Left forelimb (tissue), 1 donor: Measurements from ENCODE around the gene CMTM1.
A peak's percentile ranks its signal among the peaks of the same experiment; 100 is the strongest.
"Not testable (repeated sequence)": the region's sequence is repeated elsewhere in the genome, so short reads cannot be mapped to it uniquely, and the experiment has no call there.

Experiments used
- DNase-seq: peaks from one replicate; pipeline ENCODE4 v3.0.0-alpha.2; 2018; ENCODE audit warnings: low spot score

The CMTM1 gene

DNA sequence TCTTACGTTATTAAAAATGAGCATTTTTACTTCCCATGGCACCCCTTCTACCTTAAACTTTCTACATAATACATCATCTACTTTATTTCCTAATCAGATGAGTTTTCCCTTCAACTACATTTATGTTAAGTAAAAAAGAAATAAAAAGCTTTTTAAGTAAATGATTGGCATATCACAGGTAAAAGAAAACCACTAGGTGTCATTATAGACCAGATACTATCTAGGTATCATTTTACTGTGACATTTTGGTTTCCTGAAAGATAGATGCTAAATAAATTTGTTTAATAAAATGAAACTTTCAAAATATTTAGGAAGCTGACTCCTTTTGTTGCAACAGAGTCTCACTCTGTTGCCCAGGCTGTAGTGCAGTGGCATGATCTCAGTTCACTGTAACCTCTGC, 3.8 kb upstream of the CMTM1 start:
- no peak for DNase-seq

DNA sequence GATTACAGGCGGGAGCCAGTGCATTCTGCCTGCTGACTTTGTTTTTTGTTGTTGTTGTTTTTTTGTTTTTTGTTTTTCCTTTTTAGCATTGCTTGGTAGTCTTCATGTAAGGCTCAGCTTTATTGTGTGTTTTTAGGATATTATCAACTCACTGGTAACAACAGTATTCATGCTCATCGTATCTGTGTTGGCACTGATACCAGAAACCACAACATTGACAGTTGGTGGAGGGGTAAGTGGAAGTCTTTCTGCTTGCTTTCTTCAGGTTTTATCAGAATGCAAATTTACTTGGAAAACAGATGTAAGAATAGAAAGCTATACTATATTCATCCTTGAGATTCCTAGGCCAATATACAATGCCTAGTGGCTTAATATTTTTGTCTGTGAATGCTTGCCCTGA, 3.3 kb upstream of the CMTM1 start:
- no peak for DNase-seq

DNA sequence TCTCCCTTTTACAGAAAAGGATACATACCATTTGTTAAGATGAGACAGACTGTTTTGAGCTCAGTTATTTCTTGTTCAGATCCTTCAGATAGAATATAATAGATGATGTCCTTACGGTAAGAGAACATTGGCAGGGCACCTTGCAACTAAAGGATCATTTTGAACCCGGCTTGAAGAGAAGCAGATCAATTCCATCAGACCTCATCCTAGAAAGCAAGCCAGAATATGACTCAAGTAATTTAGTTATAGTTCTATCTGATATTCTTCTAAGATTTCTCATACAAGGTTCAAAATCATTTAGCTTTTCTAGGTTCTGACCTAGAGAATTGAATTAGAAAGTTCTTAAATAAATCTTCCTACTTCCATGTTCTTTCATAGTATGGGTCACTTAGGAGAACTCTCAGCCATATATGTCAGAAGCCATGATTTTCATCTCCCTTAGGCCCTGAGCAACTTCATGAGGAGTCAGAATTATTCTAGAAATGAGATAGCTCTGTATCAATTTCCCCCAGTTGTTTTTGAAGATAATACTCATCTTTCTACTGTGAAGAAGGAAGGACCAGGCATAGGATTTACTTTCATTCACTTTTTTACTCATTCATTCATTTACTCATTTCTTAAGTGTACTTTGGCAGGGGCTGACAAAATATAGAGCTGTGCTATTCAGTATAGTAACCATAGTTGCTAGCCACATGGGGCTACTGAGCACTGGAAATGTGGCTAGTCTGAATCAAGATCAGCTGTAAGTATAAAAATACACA, 2.5 kb upstream of the CMTM1 start:
- no peak for DNase-seq

DNA sequence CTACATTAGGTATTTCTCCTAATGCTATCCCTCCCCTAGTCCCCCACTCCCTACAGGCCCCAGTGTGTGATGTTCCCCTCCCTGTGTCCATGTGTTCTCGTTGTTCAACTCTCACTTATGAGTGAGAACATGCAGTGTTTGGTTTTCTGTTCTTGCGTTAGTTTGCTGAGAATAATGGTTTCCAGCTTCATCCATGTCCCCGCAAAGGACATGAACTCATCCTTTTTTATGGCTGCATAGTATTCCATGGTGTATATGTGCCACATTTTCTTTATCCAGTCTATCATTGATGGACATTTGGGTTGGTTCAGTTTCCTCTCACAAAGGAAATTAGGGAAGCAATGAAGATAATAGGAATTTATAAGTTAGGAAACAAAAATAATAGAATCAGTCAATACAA, 1.0 kb downstream of the CMTM1 start:
- DNase-seq, result not testable (repeated sequence)

DNA sequence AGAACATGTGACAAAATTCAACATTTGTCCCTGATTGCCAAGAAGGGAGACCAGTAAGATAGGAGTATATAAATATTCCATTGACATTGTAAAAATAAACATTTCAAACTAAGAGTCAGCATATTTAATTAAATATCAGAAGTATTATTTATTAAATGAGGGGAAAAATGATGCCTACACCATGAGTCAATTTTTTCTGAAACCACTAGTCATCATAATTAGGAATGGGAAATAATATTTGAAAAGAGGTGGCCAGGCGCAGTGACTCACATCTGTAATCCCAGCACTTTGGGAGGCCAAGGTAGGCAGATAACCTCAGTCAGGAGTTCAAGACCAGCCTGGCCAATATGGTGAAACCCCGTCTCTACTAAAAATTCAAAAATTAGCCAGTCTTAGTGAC, 2.1 kb downstream of the CMTM1 start:
- DNase-seq, result no peak

DNA sequence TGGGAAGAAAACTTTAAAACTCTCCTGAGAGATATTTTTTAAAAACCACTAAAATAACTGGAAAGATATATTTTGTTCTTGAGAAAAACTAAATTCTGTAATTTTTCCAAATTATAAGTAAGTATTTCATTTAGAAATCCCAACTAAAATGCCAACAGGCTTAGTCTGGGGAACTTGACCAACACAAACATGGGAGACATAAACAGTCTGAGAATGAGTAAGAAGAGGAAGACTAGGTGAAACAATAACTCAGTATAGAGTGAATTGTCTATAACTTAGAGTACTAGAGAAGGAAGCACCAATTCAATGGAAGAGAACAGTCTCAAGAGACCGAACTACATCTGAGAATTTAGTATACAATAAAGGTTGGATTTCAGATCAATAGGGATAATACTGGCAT, 2.9 kb downstream of the CMTM1 start:
- no peak for DNase-seq

DNA sequence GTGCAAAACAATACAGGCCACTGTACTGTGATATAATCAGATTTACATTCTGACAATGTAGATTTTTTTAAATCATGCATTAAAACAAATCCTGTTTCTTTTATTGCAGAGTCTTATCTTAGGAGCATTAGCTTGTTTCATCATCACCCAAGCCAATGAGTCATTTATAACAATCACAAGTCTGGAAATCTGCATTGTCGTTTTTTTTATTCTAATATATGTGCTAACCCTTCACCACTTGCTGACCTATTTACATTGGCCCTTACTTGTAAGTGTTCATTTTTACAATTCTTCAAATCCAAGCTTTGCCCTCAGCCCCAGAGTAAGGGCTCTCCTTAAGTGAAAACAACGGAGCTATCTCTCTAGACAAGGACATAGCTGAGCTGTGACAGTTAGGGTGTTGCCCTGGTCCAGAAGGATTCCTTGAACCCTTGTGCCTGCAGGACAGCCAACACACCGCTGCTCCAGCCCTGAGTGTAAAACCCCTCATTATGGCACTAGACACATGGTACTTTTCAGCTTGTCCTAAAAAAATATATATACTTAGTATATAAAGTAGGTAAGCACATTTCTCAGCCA, 3.7 kb downstream of the CMTM1 start:
- no peak for DNase-seq

DNA sequence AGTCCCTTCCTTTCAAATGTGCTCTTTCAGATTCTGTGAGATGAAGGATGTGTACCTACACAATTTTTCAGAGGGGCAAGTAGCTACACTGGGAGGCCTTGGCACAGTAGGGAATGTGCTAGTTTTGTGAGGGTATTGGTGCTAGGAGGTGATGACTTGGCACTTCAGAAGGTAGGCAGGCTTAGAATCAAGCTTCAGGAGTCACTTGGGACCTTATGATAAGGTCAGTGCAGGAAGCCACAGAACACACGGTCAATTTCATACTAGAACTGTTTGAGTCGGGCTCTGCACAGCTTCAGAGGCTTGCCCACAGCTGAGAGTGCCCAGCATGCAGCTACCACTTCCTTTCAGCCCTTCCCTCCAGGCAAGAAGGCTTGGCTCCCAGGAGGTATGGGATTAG, 6.1 kb downstream of the CMTM1 start:
- no peak for DNase-seq

DNA sequence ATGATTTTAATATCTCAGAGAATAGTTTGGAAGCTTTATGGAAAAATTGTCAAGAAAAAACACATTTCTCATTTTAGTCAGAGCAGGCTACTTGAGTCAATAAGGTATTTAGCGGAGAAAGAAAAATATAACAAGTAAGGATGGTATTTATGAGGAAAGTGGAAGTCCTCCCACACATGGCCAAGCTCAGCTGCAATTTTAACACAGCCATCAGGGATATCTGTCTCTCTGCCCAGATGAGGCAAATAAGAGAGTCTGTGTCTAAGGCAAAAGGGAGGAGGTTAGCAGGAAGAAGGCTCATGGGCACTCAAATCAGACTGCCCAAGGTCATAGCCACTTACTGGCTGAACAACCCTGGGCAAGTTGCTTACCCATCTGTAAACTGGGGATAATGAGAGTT, 7.8 kb downstream of the CMTM1 start:
- DNase-seq, result no peak

DNA sequence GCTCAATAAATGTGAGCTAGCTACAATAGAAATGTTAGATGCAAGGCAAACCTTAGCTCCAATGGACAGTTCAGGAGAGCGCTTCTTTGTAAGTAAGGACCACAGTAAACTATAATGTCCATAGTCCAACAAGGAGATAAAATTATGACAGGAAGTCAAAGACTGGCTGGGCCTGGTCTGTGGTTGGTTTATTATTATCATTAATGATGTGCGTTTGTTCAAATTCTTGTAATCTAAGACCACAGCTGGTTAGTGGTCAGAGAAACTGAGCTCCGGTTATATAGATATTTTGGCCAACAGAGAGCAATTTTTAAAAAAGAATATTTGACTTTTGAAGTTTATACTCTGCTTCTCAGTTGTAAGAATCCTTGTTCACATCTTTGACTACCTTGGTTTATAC, 8.3 kb downstream of the CMTM1 start:
- DNase-seq, result no peak

DNA sequence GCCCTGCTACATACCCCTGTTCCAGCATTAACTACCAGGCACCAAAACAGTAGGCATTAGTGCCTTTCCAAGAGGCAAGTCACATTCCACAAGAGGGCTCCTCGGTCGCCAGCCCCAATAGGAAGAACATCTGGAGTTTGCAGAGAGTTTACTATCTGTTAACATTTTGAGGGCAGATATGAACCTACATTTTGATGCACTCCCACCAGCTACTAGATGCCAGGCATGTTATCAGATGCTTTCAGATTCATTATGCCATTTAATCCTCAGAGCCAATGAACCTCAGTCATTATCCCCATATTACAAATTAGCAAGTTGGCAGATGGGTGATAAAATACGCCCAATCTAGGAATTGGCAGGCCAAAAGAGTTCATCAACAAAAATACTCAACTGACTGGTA, 8.8 kb downstream of the CMTM1 start:
- DNase-seq, result no peak

DNA sequence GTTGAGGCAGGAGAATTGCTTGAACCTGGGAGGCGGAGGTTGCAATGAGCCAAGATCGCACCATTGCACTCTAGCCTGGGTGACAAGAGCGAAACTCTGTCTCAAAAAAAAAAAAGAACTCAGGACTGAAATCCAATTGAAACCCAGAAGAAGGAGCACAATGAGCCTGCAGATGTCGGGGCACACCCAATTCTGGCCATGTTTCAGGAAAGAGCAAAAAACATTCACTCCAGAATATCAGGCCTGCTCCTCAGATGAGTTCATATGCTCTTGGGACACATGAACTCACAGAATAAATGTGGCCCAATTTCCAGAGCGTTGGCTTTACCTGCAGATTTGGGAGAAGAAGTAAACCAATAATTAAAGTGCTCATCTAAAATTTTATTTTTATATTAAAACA, 10.1 kb downstream of the CMTM1 start:
- DNase-seq, result no peak

DNA sequence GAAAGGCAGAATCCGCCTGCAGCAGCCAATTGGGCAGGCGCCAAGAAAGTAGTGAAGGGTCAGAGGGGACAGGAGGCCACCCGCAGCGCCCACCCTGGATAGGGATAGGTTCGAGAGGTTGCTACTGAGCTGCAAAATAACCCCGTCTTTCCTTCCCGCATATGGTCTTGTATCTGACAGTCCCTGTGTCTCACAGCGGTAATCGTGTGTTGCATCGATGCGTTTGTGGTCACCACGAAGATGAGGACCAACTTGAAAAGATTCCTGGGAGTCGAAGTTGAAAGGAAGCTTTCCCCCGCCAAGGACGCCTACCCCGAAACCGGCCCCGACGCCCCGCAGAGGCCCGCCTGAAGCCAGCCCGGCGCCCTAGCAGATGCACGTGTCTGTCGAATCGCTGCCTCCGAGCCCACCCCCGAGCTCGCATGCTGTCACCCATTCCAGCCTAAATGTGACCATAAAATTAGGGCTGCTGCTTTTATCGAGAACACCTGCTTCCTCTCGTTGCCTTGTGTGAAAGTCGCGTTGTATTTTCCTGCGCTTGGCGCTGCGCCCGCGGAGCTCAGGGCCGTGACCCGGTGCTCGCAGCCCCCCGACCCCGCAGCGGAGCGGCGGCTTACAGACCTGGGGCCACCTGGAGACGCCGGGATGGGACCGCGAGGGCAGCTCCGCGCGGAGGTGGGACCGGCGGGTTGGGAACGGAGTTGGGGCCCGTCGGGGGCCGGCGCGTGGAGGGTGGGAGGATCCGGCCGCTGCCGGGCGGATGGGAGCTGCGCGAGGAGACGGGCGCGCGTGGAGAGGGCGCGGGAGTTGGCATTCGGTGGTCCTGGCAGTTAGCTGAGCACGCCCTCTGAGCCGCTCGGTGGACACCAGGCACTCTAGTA, 12.7 kb downstream of the CMTM1 start, which contains the start of gene CMTM2:
TSS of gene CMTM2 (plus strand) at position 813 of the 881 bp plus-strand sequence. CDS start 145 bp downstream, outside the sequence.
- DNase-seq, result peak; percentile 75

DNA sequence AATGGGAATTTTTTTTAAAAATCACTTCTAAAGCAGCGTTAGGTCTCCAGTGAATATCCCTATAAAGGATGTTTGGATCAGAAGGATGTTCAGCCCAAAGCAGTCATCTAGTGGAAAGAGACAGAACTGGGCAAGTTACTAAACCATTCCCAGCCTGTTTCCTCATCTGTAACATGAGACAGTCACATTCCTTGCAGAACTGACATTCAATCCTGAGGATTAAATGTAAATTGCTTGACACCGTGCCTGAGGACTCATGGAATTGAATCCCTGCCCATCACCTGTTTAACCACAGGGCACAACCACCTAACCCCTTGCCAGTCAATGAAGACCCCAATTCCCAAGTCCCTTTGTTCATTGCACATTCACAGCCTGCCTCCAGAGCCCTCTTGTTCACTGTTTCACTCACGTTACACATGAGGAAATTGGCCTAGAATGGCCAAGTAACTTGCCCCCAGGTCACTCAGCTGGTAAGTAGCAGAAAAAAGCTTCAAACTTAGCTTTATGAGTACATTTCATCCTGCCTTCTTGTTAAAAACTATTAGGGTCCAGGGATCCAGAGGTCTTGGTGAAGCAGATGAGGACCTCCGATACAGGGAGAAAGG, 14.5 kb downstream of the CMTM1 start:
- no peak for DNase-seq

DNA sequence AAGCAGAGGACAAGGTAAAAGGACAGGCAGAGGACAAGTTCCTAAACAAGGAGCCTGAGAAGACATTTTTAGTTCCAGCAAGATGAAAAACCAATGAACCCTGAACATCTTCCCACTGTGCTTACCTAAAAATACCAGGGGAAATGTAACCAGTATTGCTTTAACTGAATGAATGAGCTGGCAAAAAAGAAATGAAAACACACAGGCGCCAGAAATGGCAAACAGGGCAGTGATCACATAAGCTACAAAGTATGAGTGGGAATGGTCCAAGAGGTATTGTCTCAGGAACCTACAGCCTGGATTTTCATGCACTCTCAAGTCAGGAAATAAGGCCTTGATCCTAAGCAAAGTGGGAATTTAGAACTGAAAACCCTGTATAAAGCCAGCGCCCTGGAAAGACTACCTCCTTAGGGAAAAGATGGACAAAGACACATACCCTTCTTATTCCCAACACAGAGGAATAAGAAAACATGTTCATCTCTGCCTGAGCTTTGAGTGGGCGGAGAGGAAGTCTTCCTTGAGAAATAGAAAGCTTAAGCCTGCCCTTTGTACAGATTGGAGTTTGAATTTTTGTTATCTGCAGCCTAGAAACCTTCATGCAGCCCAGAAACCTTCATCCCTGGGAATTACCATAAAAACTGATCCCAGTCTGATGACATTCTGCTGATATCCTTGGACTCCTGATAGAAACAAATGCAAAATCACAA, 15.2 kb downstream of the CMTM1 start:
- no peak for DNase-seq

DNA sequence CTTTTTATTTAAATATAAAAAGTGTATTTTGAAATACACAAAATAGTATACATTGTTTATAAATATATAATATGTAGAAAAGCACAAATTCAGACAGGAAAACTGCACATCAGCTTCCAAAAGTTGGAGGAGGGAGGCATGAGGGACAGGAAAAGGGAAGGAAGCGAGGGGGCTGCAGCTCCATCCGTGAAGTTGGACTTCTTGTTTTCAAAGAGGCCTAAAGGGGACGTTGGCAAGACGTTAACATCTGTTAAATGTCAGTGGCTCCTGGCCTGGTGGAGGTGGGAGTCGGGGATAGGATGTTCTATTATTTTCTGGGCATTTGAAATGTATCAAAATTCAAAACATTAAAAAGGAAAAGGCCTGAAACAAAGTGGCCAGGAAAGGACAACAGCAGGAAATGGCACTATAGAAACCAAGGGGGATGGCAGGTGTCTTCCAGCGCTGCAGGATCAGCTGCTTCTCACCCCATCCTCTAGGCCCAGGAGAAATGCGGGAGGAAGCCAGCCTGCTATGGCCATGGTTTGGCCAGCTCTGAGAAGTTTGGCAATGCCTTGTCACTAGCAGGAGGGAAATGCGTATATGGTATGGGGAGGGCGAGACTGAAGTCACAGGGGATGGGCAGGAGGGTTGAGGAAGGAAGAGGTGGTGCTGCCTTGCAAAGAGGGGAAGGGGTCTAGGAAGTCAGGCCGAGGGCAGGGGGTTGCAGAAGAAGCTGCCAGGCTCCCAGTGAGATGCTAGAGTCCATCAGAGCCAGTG, 19.4 kb downstream of the CMTM1 start:
- DNase-seq, result no peak

DNA sequence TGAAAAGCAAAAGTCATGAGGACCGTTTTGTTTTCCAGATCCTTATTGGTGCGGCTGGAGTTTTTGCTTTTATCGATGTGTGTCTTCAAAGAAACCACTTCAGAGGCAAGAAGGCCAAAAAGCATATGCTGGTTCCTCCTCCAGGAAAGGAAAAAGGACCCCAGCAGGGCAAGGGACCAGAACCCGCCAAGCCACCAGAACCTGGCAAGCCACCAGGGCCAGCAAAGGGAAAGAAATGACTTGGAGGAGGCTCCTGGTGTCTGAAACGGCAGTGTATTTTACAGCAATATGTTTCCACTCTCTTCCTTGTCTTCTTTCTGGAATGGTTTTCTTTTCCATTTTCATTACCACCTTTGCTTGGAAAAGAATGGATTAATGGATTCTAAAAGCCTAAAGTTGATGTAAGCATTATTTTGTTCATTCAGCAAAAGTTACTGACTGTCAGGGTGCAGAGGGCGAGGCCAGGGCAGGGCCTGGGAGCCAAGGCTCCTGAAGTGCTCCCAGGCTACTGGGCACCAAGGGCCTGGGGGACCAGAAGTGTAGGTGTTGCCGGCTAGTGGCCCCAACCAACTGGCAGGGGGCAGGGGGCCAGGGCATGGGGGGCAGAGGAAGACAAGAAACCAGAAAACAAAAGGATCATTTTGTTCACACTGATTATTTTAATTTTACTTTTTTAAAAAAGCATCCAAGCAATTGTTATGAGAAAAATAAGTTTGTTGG, 21.8 kb downstream of the CMTM1 start:
- DNase-seq, result no peak

DNA sequence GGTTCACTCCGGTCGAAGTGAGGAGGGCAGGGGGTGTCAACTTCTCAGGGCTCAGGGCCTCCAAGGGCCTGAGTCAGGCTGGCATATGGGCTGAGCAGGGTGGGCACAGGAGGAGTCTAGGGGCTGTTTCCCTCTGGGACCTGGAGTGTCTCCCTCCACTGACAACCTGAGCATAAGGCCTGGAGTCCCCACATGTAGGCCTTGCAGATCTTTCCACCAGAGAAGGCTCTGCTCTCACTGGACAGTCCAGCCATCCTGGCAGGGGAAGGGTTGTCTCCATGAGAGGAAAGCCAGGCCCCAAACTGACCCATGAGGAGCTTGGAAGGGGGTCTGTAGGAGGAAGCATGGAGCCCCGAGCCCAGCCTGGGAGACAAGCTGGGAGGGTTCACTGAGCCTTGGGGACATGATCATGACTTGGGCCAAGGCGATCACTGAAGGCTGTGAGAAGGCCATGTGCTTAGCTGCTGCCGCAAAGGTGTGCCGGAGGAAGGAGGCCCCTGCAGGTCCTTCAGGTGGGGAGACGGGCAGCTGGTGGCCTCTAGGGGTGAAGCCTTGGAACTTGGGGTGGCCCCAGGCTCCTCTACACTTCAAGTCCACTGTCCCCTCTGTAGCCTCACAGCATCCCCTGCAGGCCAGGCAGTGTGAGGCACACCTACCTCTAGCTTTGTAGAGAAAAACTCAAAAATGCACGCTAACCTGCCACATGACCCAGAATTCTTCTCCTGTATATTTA, 22.9 kb downstream of the CMTM1 start:
- DNase-seq, result no peak

DNA sequence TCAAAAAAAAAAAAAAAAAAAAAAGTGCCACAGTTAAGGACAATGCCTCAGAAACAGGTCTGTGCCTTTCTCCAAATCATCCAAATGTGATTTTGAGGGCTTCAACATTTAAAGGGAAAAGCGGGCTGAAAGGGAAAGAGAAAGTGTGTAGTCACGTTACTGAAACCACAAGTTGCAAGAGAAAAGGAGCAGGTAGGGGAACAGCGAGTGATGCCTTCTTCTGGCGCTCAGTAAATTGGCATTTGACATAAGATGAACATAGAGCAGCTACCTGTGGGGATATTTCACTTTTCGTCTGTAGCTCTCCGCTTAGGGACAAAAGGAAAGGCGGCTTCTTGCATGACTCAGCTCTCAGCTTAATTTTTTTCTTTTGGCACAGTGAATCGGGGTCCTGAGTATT, 24.1 kb downstream of the CMTM1 start:
- no peak for DNase-seq

DNA sequence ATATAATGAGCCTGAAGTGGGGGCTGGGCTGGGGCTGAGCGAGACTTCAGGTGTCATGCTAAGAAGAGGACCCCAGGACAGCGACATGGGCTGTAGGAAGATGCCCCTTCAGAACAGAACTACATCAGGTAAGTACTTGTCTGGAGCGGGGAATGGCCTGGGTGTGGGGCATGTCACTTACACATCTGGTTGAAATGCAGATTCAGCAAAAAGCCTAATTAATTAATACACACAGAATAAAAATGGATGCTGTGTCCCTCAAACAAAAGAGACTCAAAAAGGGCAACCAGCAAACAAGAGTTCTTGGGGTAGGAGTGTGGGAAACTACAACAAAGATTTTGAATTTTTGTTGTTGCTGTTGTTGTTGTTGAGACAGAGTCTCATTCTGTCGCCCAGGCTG, 24.8 kb downstream of the CMTM1 start:
- no peak for DNase-seq
